ENCODE measurements around the gene SLC2A5. TPM values are rescaled to one million over a fixed set of nuclear protein-coding genes. Genes with fewer than 3 reads are reported as not detected.

SLC2A5 gene
- total RNA-seq, 6 experiments from 2014 or later: 0.10 to 0.83 (median 0.18) TPM; not detected in 1

GRCh38 chr1:9048551-9048950 lies 20.9 kb downstream of the SLC2A5 start:
- Mint-ChIP-seq H3K27ac (no peak overlapping the region), H3K4me1 (ENCODE audit: low read depth) (peaks cover 8% of the 10 kb centered on the region), H3K4me3 (no peak overlapping the region), H3K9me3 (no peaks in the 10 kb centered on the region), H3K27me3 (ENCODE audit: insufficient read depth) (peaks cover 38% of the 10 kb centered on the region), H3K36me3 (ENCODE audit: low read depth) (no peaks in the 10 kb centered on the region)
- no peak for TF ChIP-seq CTCF (IDR thresholded peaks at IDR 0.05)
- DNase-seq: no peak

GRCh38 chr1:9047019-9047418 lies 22.4 kb downstream of the SLC2A5 start:
- TF ChIP-seq CTCF (IDR thresholded peaks at IDR 0.05): no peak

GRCh38 chr1:9045861-9046510 lies 23.4 kb downstream of the SLC2A5 start:
- no peaks in the 10 kb centered on the region for H3K36me3 Mint-ChIP-seq (ENCODE audit: low read depth)
- no peaks in the 10 kb centered on the region for H3K9me3 Mint-ChIP-seq
- H3K27ac Mint-ChIP-seq: no peak overlapping the region
- H3K4me1 Mint-ChIP-seq (ENCODE audit: low read depth): peaks cover 8% of the 10 kb centered on the region
- no peak for TF ChIP-seq CTCF (IDR thresholded peaks at IDR 0.05)
- H3K4me3 Mint-ChIP-seq: no peak overlapping the region
- H3K27me3 Mint-ChIP-seq (ENCODE audit: insufficient read depth): peaks cover 33% of the 10 kb centered on the region
- DNase-seq: no peak

More at GRCh38 chr1:9047019-9047418, 22.4 kb downstream of the SLC2A5 start:
- Mint-ChIP-seq H3K4me3 (no peak overlapping the region), H3K27ac (no peak overlapping the region), H3K36me3 (ENCODE audit: low read depth) (no peaks in the 10 kb centered on the region), H3K27me3 (ENCODE audit: insufficient read depth) (peaks cover 31% of the 10 kb centered on the region), H3K9me3 (no peaks in the 10 kb centered on the region), H3K4me1 (ENCODE audit: low read depth) (peaks cover 8% of the 10 kb centered on the region)
- DNase-seq: no peak

- no peak for DNase-seq
- H3K4me1 Mint-ChIP-seq (ENCODE audit: low read depth): peaks cover 8% of the 10 kb centered on the region
- no peak for TF ChIP-seq CTCF (IDR thresholded peaks at IDR 0.05)
Observed at GRCh38 chr1:9044236-9044635, 25.2 kb downstream of the SLC2A5 start.

GRCh38 chr1:9042272-9042671 lies 27.2 kb downstream of the SLC2A5 start:
- H3K27ac Mint-ChIP-seq: no peak overlapping the region
- no peak for DNase-seq
- TF ChIP-seq CTCF (IDR thresholded peaks at IDR 0.05): no peak
- H3K36me3 Mint-ChIP-seq (ENCODE audit: low read depth): no peaks in the 10 kb centered on the region
- H3K27me3 Mint-ChIP-seq (ENCODE audit: insufficient read depth): peaks cover 33% of the 10 kb centered on the region
- peaks cover 8% of the 10 kb centered on the region for H3K4me1 Mint-ChIP-seq (ENCODE audit: low read depth)
- no peaks in the 10 kb centered on the region for H3K9me3 Mint-ChIP-seq
- H3K4me3 Mint-ChIP-seq: no peak overlapping the region

More at GRCh38 chr1:9044236-9044635, 25.2 kb downstream of the SLC2A5 start:
- no peak overlapping the region for H3K4me3 Mint-ChIP-seq
- H3K9me3 Mint-ChIP-seq: no peaks in the 10 kb centered on the region
- no peak overlapping the region for H3K27ac Mint-ChIP-seq
- peaks cover 32% of the 10 kb centered on the region for H3K27me3 Mint-ChIP-seq (ENCODE audit: insufficient read depth)
- H3K36me3 Mint-ChIP-seq (ENCODE audit: low read depth): no peaks in the 10 kb centered on the region

Measured in HFFc6 (cell line).